Body of pancreas (tissue), 4 donors: Measurements from ENCODE around the gene ADAMTS17. TPM values are rescaled to one million over a fixed set of nuclear protein-coding genes. Genes with fewer than 3 reads are reported as not detected.
A peak's percentile ranks its signal among the peaks of the same experiment; 100 is the strongest.

Source experiments
- ATAC-seq: fragments of 150-250 bp; one replicate; pipeline ENCODE4 v1.9.1; 2016
- DNase-seq, 4 donors: peaks; one replicate each; pipeline ENCODE4 v3.0.0-alpha.2; 2019
- H3K27ac ChIP-seq, 4 donors: fragments of 200-600 bp; sonication (generic); 1 replicate in 3 of 4; 2 replicates in 1 of 4; pipeline versions ENCODE4 v1.5.1 to v1.6.1; 2016 to 2019; ENCODE audit warnings: mild to moderate bottlenecking in 1 of 4, mixed read lengths in 1 of 4, moderate library complexity in 1 of 4
- H3K27me3 ChIP-seq, 2 donors: fragments of 200-600 bp; sonication (generic); one replicate each; pipeline ENCODE4 v1.6.0; 2016; ENCODE audit warnings: mild to moderate bottlenecking in 1 of 2
- H3K36me3 ChIP-seq, 2 donors: fragments of 200-600 bp; sonication (generic); replicated peaks in 1 of 2; 2 replicates each; pipeline ENCODE4 v1.5.1; 2016; ENCODE audit warnings: low read depth in 2 of 2; ENCODE audit not compliant: insufficient read depth in 1 of 2
- H3K4me1 ChIP-seq: fragments of 200-600 bp; sonication (generic); one replicate; pipeline ENCODE4 v1.6.0; 2016
- H3K4me3 ChIP-seq, 2 donors: fragments of 200-600 bp; sonication (generic); 1 replicate in 1 of 2; 2 replicates in 1 of 2; pipeline ENCODE4 v1.5.1; 2016 to 2019
- H3K9me3 ChIP-seq, 3 donors: fragments of 200-600 bp; sonication (generic); 1 replicate in 2 of 3; 2 replicates in 1 of 3; pipeline ENCODE4 v1.5.1; 2016
- CTCF ChIP-seq, 7 experiments: fragments of 450-650 bp in 4 of 7; fragments of 200-600 bp in 3 of 7; sonication (generic) in 3 of 7; IDR thresholded peaks; one replicate each; pipeline ENCODE4 v1.5.1; 2016 to 2019; ENCODE audit warnings: antibody characterized with exemption in 7 of 7
- POLR2A ChIP-seq, 3 donors: fragments of 450-650 bp; IDR thresholded peaks; one replicate each; pipeline ENCODE4 v1.6.1; 2016; ENCODE audit warnings: antibody characterized with exemption in 3 of 3, mild to moderate bottlenecking in 2 of 3
- WGBS, 2 donors: methylation state at CpG; one replicate each; pipeline ENCODE4 v1.1.5; 2017; 5-methylcytosine and 5-hydroxymethylcytosine counted together
- intact Hi-C: fragments of 100-400 bp; cut with DNase I; formaldehyde crosslinking; loops from one replicate; pipeline ENCODE4 v1.15.1; 2023
- total RNA-seq, 2 donors: library from RNA; depleted of rRNA; stranded (reverse); fragments of >200 nt; gene quantifications; one replicate each; pipeline ENCODE4 v1.1.0, GENCODE V29; 2016

ADAMTS17 gene
- total RNA-seq, 2 donors from 2014 or later = 24.6 to 26.0 TPM

GRCh38 chr15:99973351-99973750 is 368.4 kb downstream of the ADAMTS17 start:
- no peak for TF ChIP-seq CTCF (IDR thresholded peaks at IDR 0.05)
- no peak for TF ChIP-seq POLR2A (IDR thresholded peaks at IDR 0.05)
- no peaks in the 10 kb centered on the region for H3K4me1 ChIP-seq
- ATAC-seq (no peak), DNase-seq (no peak)
- intact Hi-C loops = no loop called here
- WGBS, 2 donors = 95 to 96% methylated on average over 8 to 11 of the region's 11 CpGs
- no peaks in the 10 kb centered on the region for H3K27me3 ChIP-seq
- H3K36me3 ChIP-seq = no peaks in the 10 kb centered on the region
- H3K4me3 ChIP-seq = no peak overlapping the region
- no peak overlapping the region for H3K27ac ChIP-seq
- H3K9me3 ChIP-seq = no peaks in the 10 kb centered on the region

- H3K27me3 ChIP-seq = no peaks in the 10 kb centered on the region
- no peaks in the 10 kb centered on the region for H3K4me1 ChIP-seq
- H3K4me3 ChIP-seq = no peak overlapping the region
- no peaks in the 10 kb centered on the region for H3K36me3 ChIP-seq
- H3K27ac ChIP-seq = no peak overlapping the region
- intact Hi-C loops = no loop called here
- DNase-seq (peak in 1 of 4 donors; percentile 4), ATAC-seq (no peak)
- TF ChIP-seq CTCF (IDR thresholded peaks at IDR 0.05) (no peak), POLR2A (IDR thresholded peaks at IDR 0.05) (no peak)
- H3K9me3 ChIP-seq = no peaks in the 10 kb centered on the region
- 82 to 83% methylated on average over 6 to 9 of the region's 9 CpGs for WGBS, 2 donors
Observed at GRCh38 chr15:99970891-99971430, 370.8 kb downstream of the ADAMTS17 start.

GRCh38 chr15:99969261-99969920 is 372.4 kb downstream of the ADAMTS17 start:
- DNase-seq (no peak), ATAC-seq (no peak)
- no peaks in the 10 kb centered on the region for H3K36me3 ChIP-seq
- 94 to 95% methylated on average over 8 of the region's 8 CpGs for WGBS, 2 donors
- intact Hi-C loops = no loop called here
- no peaks in the 10 kb centered on the region for H3K27me3 ChIP-seq
- no peaks in the 10 kb centered on the region for H3K9me3 ChIP-seq
- TF ChIP-seq POLR2A (IDR thresholded peaks at IDR 0.05) (no peak), CTCF (IDR thresholded peaks at IDR 0.05) (no peak)
- no peak overlapping the region for H3K4me3 ChIP-seq
- no peak overlapping the region for H3K27ac ChIP-seq
- no peaks in the 10 kb centered on the region for H3K4me1 ChIP-seq

- H3K4me3 ChIP-seq = no peak overlapping the region
- no peaks in the 10 kb centered on the region for H3K27me3 ChIP-seq
- no peaks in the 10 kb centered on the region for H3K9me3 ChIP-seq
- no peak for DNase-seq
- TF ChIP-seq POLR2A (IDR thresholded peaks at IDR 0.05) (no peak), CTCF (IDR thresholded peaks at IDR 0.05) (no peak)
- H3K36me3 ChIP-seq = no peaks in the 10 kb centered on the region
- no peaks in the 10 kb centered on the region for H3K4me1 ChIP-seq
- H3K27ac ChIP-seq = no peak overlapping the region
- no peak for ATAC-seq
- intact Hi-C loops = no loop called here
- WGBS, 2 donors = 71 to 72% methylated on average over 11 of the region's 11 CpGs
Observed at GRCh38 chr15:99967841-99968371, 373.9 kb downstream of the ADAMTS17 start.

GRCh38 chr15:99966815-99967214 is 375.0 kb downstream of the ADAMTS17 start:
- H3K27ac ChIP-seq = no peak overlapping the region
- H3K27me3 ChIP-seq = no peaks in the 10 kb centered on the region
- H3K36me3 ChIP-seq = no peaks in the 10 kb centered on the region
- no peaks in the 10 kb centered on the region for H3K4me1 ChIP-seq
- no peaks in the 10 kb centered on the region for H3K9me3 ChIP-seq
- ATAC-seq = no peak
- TF ChIP-seq POLR2A (IDR thresholded peaks at IDR 0.05) (no peak), CTCF (IDR thresholded peaks at IDR 0.05) (no peak)
- 42 to 52% methylated on average over 3 of the region's 3 CpGs for WGBS, 2 donors
- no peak overlapping the region for H3K4me3 ChIP-seq
- no peak for DNase-seq
- intact Hi-C loops = no loop called here
